ENCODE measurements around the gene PI3.

GRCh38 chr20:45153147-45153546, 21.6 kb upstream of the PI3 start:
- TF ChIP-seq CTCF (IDR thresholded peaks at IDR 0.05; ENCODE audit: low read length), result no peak
- no peak for TF ChIP-seq EZH2 (IDR thresholded peaks at IDR 0.05; ENCODE audit: borderline replicate concordance, low read length)

All from OCI-LY1 (cell line).